PFSK-1 (cell line): ENCODE results near the gene PPM1F. TPM values are rescaled to one million over a fixed set of nuclear protein-coding genes. Genes with fewer than 3 reads are reported as not detected.

Experiments
- FOXP2 ChIP-seq: optimal IDR thresholded peaks from 2 replicates; pipeline ENCODE3; 2011; ENCODE audit warnings: borderline replicate concordance, control low read depth, inconsistent platforms; ENCODE audit not compliant: insufficient read depth; ENCODE audit errors: extremely low read length, extremely low read depth
- POLR2AphosphoS5 ChIP-seq: IDR thresholded peaks from 2 replicates; pipeline ENCODE4 v1.6.1; 2012; ENCODE audit warnings: low read depth, mild to moderate bottlenecking, control low read depth, low read length, moderate library complexity
- REST ChIP-seq, 2 experiments: IDR thresholded peaks; 2 replicates each; pipeline versions ENCODE4 v1.6.1 to v1.8.0; 2011 to 2012; ENCODE audit warnings: low read depth in 2 of 2, low read length in 2 of 2, control low read depth in 1 of 2, inconsistent platforms in 1 of 2, mild to moderate bottlenecking in 1 of 2, moderate library complexity in 1 of 2; ENCODE audit not compliant: insufficient read depth in 1 of 2
- SIN3A ChIP-seq: IDR thresholded peaks from 2 replicates; pipeline ENCODE4 v1.6.1; 2012; ENCODE audit warnings: mild to moderate bottlenecking, low read length, moderate library complexity, borderline replicate concordance; ENCODE audit not compliant: insufficient read depth
- TAF1 ChIP-seq: IDR thresholded peaks from 2 replicates; pipeline ENCODE4 v1.6.1; 2012; ENCODE audit warnings: low read length, control low read depth, borderline replicate concordance; ENCODE audit not compliant: insufficient read depth
- polyA plus RNA-seq: library from polyadenylated mRNA; unstranded; fragments of >200 nt; gene quantifications from one replicate; pipeline ENCODE4 v1.2.1, GENCODE V29; 2012; ENCODE audit warnings: low read depth, missing spikeins; ENCODE audit not compliant: insufficient read length

PPM1F gene
- 32.4 TPM for polyA plus RNA-seq

GRCh38 chr22:21952586-21953571 is at the start of gene PPM1F:
TSS of gene PPM1F (minus strand) at chr22:21952848. CDS start at chr22:21946048, 6,800 bp downstream.
- TF ChIP-seq SIN3A (no peak), POLR2AphosphoS5 (peak; percentile 37; the same call in 1 of the 2 replicates), FOXP2 (no peak)

GRCh38 chr22:22001664-22002525 is 49.2 kb upstream of the PPM1F start:
- TF ChIP-seq TAF1 (no peak), REST (IDR thresholded peaks at IDR 0.05; ENCODE audit: insufficient read depth in 1 of 2, low read depth in 2 of 2, low read length in 2 of 2) (no peak), SIN3A (no peak)

GRCh38 chr22:21998595-21999247 is 46.1 kb upstream of the PPM1F start:
- no peak for TF ChIP-seq FOXP2
- TF ChIP-seq SIN3A = no peak
- no peak for TF ChIP-seq REST (IDR thresholded peaks at IDR 0.05; ENCODE audit: insufficient read depth in 1 of 2, low read depth in 2 of 2, low read length in 2 of 2)
- TF ChIP-seq POLR2AphosphoS5 = no peak
- no peak for TF ChIP-seq TAF1

- TF ChIP-seq FOXP2 (no peak), SIN3A (no peak), POLR2AphosphoS5 (no peak), TAF1 (no peak), REST (IDR thresholded peaks at IDR 0.05; ENCODE audit: insufficient read depth in 1 of 2, low read depth in 2 of 2, low read length in 2 of 2) (no peak)
Measured at GRCh38 chr22:21996175-21996720, 43.6 kb upstream of the PPM1F start.

GRCh38 chr22:21995660-21996059 is 43.0 kb upstream of the PPM1F start:
- TF ChIP-seq POLR2AphosphoS5 = no peak
- TF ChIP-seq SIN3A = no peak
- no peak for TF ChIP-seq FOXP2
